ENCODE measurements around the gene INIP.

Gene INIP

GRCh38 chr9:112720113-112720780 lies 2.3 kb upstream of the INIP start:
- no peak for DNase-seq (ENCODE audit: low read depth)
- no peak for TF ChIP-seq CTCF (conservative IDR thresholded peaks at IDR 0.05; ENCODE audit: low read depth, low read length)
- no peak overlapping the region for H3K4me3 ChIP-seq (ENCODE audit: low read length)

GRCh38 chr9:112719696-112720095 lies 1.8 kb upstream of the INIP start:
- no peak for DNase-seq (ENCODE audit: low read depth)
- no peak overlapping the region for H3K4me3 ChIP-seq (ENCODE audit: low read length)
- no peak for TF ChIP-seq CTCF (conservative IDR thresholded peaks at IDR 0.05; ENCODE audit: low read depth, low read length)

GRCh38 chr9:112719241-112719691 lies 1.3 kb upstream of the INIP start:
- TF ChIP-seq CTCF (conservative IDR thresholded peaks at IDR 0.05; ENCODE audit: low read depth, low read length): no peak
- H3K4me3 ChIP-seq (ENCODE audit: low read length): no peak overlapping the region
- DNase-seq (ENCODE audit: low read depth): no peak

DNA sequence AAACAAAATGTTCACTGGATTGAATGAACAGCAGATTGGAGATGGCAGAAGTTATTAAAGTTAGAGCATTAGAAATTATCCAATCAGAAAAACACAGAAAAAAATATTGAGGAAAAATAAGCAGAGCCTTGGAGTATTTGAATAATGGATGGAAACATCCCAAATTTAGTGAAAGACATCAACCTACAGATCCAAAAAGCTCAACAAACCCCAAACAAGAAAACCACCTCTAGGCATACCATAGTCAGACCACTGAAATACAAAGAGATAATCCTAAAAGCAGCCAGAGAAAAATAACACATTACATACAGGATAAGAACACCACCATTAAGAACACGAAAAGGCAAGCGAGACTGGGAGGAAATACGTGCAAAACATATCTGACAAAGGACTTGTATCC lies 5.2 kb downstream of the INIP start:
- no peak for DNase-seq (ENCODE audit: low read depth)
- TF ChIP-seq CTCF (conservative IDR thresholded peaks at IDR 0.05; ENCODE audit: low read depth, low read length): no peak
- no peak overlapping the region for H3K4me3 ChIP-seq (ENCODE audit: low read length)

- H3K4me3 ChIP-seq (ENCODE audit: low read length): no peak overlapping the region
- no peak for DNase-seq (ENCODE audit: low read depth)
- TF ChIP-seq CTCF (conservative IDR thresholded peaks at IDR 0.05; ENCODE audit: low read depth, low read length): peak; percentile 78
Observed at GRCh38 chr9:112711050-112711689, 6.7 kb downstream of the INIP start.

DNA sequence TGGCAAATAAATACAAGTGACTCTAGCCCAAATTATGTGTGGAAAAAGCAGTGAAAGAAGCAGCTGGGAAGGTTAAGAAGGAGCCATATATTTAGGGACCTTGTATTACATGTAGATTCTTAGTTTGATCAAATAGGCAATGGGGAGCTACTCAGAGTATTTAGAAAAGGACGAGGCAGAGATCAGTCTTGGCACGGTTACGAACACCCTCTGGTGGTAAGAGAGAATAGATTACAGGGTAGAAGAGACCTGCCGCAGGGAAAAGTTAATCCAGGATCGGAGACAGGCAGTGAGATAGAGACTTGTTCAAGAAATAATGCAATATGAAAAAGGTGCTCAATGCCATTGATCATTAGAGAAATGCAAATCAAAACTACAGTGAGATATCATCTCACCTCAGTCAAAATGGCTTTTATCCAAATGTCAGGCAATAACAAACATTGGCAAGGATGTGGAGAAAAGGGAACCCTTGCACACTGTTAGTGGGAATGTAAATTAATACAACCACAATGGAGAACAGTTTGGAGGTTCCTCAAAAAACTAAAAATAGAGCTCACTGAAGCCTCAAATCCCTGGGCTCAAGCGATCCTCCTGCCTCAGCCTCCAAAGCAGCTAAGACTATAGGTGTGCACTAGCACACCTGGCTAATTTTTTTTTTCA lies 12.0 kb downstream of the INIP start:
- no peak overlapping the region for H3K4me3 ChIP-seq (ENCODE audit: low read length)
- DNase-seq (ENCODE audit: low read depth): no peak

More for the DNA sequence above, 12.0 kb downstream of the INIP start:
- TF ChIP-seq CTCF (conservative IDR thresholded peaks at IDR 0.05; ENCODE audit: low read depth, low read length): peak; percentile 68
